ENCODE data around the gene EXOG.

EXOG gene

GRCh38 chr3:38543586-38543985 lies 47.4 kb downstream of the EXOG start:
- H3K9me2 ChIP-seq (replicated peaks; ENCODE audit: insufficient read depth, low read length), result no peaks in the 10 kb centered on the region
- H3K4me2 ChIP-seq (ENCODE audit: low read depth, low read length, poor library complexity, severe bottlenecking), result no peak overlapping the region
- no peak overlapping the region for H3K4me3 ChIP-seq (ENCODE audit: insufficient read depth, low read length, poor library complexity, severe bottlenecking)
- H3K9ac ChIP-seq (ENCODE audit: low read length), result no peak overlapping the region
- no peaks in the 10 kb centered on the region for H3F3A ChIP-seq (ENCODE audit: insufficient read depth)
- no peak overlapping the region for H3K27ac ChIP-seq (ENCODE audit: low read depth, low read length)
- TF ChIP-seq CTCF (IDR thresholded peaks at IDR 0.05; ENCODE audit: insufficient read depth, low read length, poor library complexity, severe bottlenecking), result no peak
- no peak for TF ChIP-seq EZH2phosphoT487 (conservative IDR thresholded peaks at IDR 0.05; ENCODE audit: low read length)
- H3K27me3 ChIP-seq (ENCODE audit: low read length), result no peaks in the 10 kb centered on the region
- no peaks in the 10 kb centered on the region for H3K9me3 ChIP-seq (ENCODE audit: insufficient read depth, low read length)
- H3K36me3 ChIP-seq (ENCODE audit: low read length), result no peaks in the 10 kb centered on the region
- H3K79me2 ChIP-seq (ENCODE audit: insufficient read depth, low read length), result no peaks in the 10 kb centered on the region
- no peak overlapping the region for H2AFZ ChIP-seq (ENCODE audit: low read depth, low read length, severe bottlenecking)
- H4K20me1 ChIP-seq (ENCODE audit: low read depth, low read length), result no peaks in the 10 kb centered on the region

GRCh38 chr3:38544926-38545325 lies 48.8 kb downstream of the EXOG start:
- no peak overlapping the region for H2AFZ ChIP-seq (ENCODE audit: low read depth, low read length, severe bottlenecking)
- no peaks in the 10 kb centered on the region for H4K20me1 ChIP-seq (ENCODE audit: low read depth, low read length)
- no peak overlapping the region for H3K4me2 ChIP-seq (ENCODE audit: low read depth, low read length, poor library complexity, severe bottlenecking)
- H3K79me2 ChIP-seq (ENCODE audit: insufficient read depth, low read length), result no peaks in the 10 kb centered on the region
- no peak overlapping the region for H3K27ac ChIP-seq (ENCODE audit: low read depth, low read length)
- no peaks in the 10 kb centered on the region for H3K36me3 ChIP-seq (ENCODE audit: low read length)
- no peaks in the 10 kb centered on the region for H3K9me3 ChIP-seq (ENCODE audit: insufficient read depth, low read length)
- no peaks in the 10 kb centered on the region for H3K27me3 ChIP-seq (ENCODE audit: low read length)
- no peaks in the 10 kb centered on the region for H3F3A ChIP-seq (ENCODE audit: insufficient read depth)
- no peak overlapping the region for H3K9ac ChIP-seq (ENCODE audit: low read length)
- H3K4me3 ChIP-seq (ENCODE audit: insufficient read depth, low read length, poor library complexity, severe bottlenecking), result no peak overlapping the region
- TF ChIP-seq EZH2phosphoT487 (conservative IDR thresholded peaks at IDR 0.05; ENCODE audit: low read length), result no peak
- TF ChIP-seq CTCF (IDR thresholded peaks at IDR 0.05; ENCODE audit: insufficient read depth, low read length, poor library complexity, severe bottlenecking), result no peak
- no peaks in the 10 kb centered on the region for H3K9me2 ChIP-seq (replicated peaks; ENCODE audit: insufficient read depth, low read length)

- Histone ChIP-seq H3K4me2 (ENCODE audit: low read depth, low read length, poor library complexity, severe bottlenecking) (no peak overlapping the region), H3K9me2 (replicated peaks; ENCODE audit: insufficient read depth, low read length) (no peaks in the 10 kb centered on the region), H3F3A (ENCODE audit: insufficient read depth) (no peaks in the 10 kb centered on the region), H3K36me3 (ENCODE audit: low read length) (no peaks in the 10 kb centered on the region), H3K79me2 (ENCODE audit: insufficient read depth, low read length) (no peaks in the 10 kb centered on the region), H3K9me3 (ENCODE audit: insufficient read depth, low read length) (no peaks in the 10 kb centered on the region), H3K27me3 (ENCODE audit: low read length) (no peaks in the 10 kb centered on the region), H3K9ac (ENCODE audit: low read length) (no peak overlapping the region), H2AFZ (ENCODE audit: low read depth, low read length, severe bottlenecking) (no peak overlapping the region), H4K20me1 (ENCODE audit: low read depth, low read length) (no peaks in the 10 kb centered on the region), H3K27ac (ENCODE audit: low read depth, low read length) (no peak overlapping the region), H3K4me3 (ENCODE audit: insufficient read depth, low read length, poor library complexity, severe bottlenecking) (no peak overlapping the region)
- no peak for TF ChIP-seq CTCF (IDR thresholded peaks at IDR 0.05; ENCODE audit: insufficient read depth, low read length, poor library complexity, severe bottlenecking)
- no peak for TF ChIP-seq EZH2phosphoT487 (conservative IDR thresholded peaks at IDR 0.05; ENCODE audit: low read length)
Measured at GRCh38 chr3:38545550-38545949, 49.4 kb downstream of the EXOG start.

Measured in SU-DHL-6 (cell line).